ENCODE results near the gene PLCL2.
"Not testable (repeated sequence)": the region's sequence is repeated elsewhere in the genome, so short reads cannot be mapped to it uniquely, and the experiment has no call there.

Gene PLCL2

DNA sequence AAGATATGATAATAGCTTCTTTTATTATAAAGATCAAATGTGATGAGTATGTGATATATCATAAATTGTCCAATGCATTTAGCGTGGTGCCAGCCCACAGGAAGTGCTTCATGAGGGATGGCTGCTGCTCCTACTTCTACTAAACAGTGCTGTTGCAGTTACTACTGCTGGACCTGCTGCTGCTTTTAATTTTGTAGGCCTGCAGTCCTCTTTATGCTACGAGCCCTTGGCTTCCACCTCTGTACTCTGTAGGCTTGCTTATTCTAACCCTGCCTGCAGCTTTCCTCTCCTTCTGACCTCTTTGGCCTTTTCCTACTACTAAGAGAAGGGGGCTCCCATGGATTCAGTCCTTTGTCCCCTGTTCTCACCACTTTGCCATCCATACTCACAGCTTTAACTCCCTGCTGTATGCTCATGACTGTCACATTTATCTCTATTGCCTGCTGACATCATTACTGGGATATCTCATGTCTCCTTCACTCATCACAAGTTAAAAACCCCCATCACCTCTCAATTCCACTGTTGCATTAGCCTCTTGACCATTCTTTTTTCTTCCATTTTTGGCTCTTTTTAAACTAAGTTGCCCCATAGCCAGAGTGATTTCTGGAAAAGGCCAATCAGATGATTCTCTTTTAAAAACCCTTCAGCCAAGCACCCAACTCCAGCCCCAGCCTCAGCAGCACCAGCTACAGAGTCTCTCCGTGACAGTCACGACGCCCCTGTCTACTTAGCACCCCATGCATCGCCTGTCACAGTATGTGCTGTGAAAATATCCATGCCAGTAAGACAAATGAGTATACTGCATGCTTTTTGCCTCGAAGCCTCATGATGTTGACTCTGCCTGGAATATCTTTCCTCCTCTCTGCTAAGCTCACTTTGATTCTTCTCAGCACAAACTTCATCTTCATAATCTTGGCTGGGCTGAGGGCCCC, 56.3 kb downstream of the PLCL2 start:
- TF ChIP-seq, protein P1, sequence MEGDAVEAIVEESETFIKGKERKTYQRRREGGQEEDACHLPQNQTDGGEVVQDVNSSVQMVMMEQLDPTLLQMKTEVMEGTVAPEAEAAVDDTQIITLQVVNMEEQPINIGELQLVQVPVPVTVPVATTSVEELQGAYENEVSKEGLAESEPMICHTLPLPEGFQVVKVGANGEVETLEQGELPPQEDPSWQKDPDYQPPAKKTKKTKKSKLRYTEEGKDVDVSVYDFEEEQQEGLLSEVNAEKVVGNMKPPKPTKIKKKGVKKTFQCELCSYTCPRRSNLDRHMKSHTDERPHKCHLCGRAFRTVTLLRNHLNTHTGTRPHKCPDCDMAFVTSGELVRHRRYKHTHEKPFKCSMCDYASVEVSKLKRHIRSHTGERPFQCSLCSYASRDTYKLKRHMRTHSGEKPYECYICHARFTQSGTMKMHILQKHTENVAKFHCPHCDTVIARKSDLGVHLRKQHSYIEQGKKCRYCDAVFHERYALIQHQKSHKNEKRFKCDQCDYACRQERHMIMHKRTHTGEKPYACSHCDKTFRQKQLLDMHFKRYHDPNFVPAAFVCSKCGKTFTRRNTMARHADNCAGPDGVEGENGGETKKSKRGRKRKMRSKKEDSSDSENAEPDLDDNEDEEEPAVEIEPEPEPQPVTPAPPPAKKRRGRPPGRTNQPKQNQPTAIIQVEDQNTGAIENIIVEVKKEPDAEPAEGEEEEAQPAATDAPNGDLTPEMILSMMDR (IDR thresholded peaks at IDR 0.05; ENCODE audit: insufficient read depth, missing control alignments), result no peak
- FAIRE-seq (no peak), DNase-seq (ENCODE audit: insufficient read length, low spot score) (no peak)

DNA sequence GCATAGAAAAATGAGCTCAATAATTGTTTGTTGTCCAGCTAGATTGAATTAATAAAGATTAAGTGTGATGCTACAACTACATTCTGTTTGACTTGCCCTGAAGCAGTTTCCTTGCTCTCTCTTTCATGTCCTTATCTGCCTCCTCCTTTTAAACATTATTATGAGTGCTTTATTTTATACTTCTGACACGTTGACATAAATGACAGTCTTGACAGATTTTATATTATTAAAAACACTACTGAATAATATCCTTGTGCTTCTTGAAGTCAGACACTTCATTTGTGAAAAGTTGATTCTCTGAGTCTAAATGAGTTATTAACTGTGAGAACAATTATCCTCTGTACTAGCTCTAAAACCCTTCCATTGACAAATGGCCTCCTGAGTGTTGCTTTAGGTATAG, 58.2 kb downstream of the PLCL2 start:
- FAIRE-seq, result no peak

DNA sequence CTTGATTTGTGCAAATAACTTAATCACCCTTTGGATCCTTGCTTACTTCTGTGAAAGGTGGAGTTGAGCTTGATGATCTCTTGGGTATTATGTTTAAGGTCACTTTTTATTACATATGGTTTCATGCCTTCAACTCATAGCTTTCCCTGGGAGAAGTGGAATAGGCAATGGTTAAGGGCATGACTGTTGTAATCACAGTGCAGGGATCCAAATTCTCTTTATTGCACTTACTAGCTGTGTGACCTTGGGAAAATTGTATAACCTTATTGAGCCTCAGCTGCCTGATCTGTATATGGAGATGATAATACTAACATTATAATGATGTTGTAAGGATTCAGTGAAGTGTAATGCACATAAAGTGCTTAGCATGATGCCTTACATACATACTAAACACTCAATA, 59.1 kb downstream of the PLCL2 start:
- FAIRE-seq (peak; percentile 56), DNase-seq (ENCODE audit: insufficient read length, low spot score) (no peak)
- TF ChIP-seq, protein P1 (IDR thresholded peaks at IDR 0.05; ENCODE audit: insufficient read depth, missing control alignments), result no peak

More for the DNA sequence above, 58.2 kb downstream of the PLCL2 start:
- no peak for DNase-seq (ENCODE audit: insufficient read length, low spot score)
- TF ChIP-seq, protein P1 (IDR thresholded peaks at IDR 0.05; ENCODE audit: insufficient read depth, missing control alignments), result no peak

DNA sequence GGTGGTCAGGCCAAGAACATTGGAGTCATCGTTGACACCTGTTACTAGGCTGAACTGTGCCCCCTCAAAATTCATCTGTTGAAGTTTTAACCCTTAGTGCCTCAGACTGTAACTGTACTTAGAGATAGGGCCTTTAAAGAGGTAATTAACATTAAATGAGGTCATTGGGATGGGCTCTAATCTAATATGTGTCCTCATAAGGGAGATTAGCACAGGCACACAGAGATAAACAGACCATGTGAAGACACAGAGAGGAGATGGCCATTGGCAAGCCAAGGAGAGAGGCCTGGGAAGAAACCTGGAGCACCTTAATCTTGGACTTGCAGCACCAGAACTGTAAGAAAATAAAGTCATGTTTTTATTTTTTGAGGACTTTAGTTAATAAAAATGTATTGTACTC, 59.6 kb downstream of the PLCL2 start:
- TF ChIP-seq, protein P1 (IDR thresholded peaks at IDR 0.05; ENCODE audit: insufficient read depth, missing control alignments), result no peak
- FAIRE-seq (no peak), DNase-seq (ENCODE audit: insufficient read length, low spot score) (no peak)

DNA sequence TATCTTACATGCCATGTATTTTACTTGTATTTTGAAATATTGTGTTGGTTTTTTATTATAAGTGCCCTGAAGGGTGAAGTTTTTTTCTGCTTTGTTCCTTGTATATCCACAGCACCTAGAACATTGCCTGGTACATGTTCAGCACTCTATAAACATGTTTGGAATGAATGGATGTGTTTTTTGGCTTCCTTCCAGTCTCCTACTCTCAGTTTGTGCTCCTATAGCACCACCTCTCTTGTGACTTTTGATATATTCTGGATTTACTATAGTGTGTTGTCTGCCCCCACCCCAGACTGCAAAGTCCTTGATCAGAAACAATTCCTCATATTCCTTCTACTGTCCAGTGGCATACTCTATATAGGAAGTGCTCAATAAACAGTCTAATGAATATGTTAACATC, 60.6 kb downstream of the PLCL2 start:
- TF ChIP-seq, protein P1 (IDR thresholded peaks at IDR 0.05; ENCODE audit: insufficient read depth, missing control alignments), result no peak
- no peak for FAIRE-seq
- no peak for DNase-seq (ENCODE audit: insufficient read length, low spot score)

DNA sequence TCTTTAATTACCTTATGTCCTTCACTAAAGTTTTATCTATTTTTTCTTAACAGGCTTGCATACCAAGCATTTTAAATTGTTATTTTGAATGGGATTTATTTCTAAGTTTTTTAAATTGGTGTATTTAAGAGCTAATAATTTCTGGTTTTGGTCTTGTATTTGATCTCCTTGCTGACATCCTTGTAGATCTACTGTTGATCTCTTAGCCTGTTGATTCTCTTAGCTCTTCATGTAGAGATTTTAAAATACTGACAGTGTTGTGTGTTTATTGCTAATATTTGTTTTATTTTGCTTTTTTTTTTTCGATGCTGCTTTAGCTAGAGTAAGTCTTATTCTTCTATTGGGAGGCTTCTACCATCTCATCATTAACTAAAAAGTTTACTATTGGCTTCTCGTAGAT, 65.5 kb downstream of the PLCL2 start:
- TF ChIP-seq, protein P1 (IDR thresholded peaks at IDR 0.05; ENCODE audit: insufficient read depth, missing control alignments), result no peak
- DNase-seq (ENCODE audit: insufficient read length, low spot score) (no peak), FAIRE-seq (no peak)

DNA sequence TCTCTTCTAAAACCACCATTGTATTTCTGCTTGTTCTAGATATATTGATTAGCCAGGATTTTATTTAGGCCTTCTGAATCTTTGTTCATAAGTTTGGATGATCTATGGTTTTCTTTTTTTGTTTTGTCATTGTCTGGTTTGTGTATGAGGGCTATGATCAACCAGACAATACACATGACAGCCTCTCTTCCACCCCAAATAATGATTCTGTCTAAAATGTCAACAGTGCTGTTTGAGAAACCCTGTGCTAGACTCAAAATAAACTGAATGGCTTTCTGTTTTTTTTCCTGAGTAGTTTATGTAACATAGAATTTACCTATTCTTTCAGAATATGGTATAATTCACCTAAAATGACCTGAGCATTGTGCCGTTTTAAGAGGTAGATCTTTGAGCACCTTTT, 66.1 kb downstream of the PLCL2 start:
- FAIRE-seq, result no peak
- TF ChIP-seq, protein P1 (IDR thresholded peaks at IDR 0.05; ENCODE audit: insufficient read depth, missing control alignments), result no peak
- no peak for DNase-seq (ENCODE audit: insufficient read length, low spot score)

DNA sequence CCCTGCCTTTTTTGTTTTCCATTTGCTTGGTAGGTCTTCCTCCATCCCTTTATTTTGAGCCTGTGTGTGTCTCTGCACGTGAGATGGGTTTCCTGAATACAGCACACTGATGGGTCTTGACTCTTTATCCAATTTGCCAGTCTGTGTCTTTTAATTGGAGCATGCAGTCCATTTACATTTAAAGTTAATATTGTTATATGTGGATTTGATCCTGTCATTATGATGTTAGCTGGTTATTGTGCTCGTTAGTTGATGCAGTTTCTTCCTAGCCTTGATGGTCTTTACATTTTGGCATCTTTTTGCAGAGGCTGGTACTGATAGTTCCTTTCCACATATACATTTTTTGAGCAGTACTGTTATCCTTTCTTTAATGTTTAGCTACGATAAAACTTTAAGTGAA, 73.1 kb downstream of the PLCL2 start:
- not testable (repeated sequence) for DNase-seq (ENCODE audit: insufficient read length, low spot score); FAIRE-seq

All from D721Med (cell line).